ENCODE data around the gene TCF4. TPM values are rescaled to one million over a fixed set of nuclear protein-coding genes. Genes with fewer than 3 reads are reported as not detected.

Gene TCF4
- total and polyA plus RNA-seq, 2 donors (not counting 1 experiment from before 2014, with no cell fraction given) = 68.5 to 353 TPM

DNA sequence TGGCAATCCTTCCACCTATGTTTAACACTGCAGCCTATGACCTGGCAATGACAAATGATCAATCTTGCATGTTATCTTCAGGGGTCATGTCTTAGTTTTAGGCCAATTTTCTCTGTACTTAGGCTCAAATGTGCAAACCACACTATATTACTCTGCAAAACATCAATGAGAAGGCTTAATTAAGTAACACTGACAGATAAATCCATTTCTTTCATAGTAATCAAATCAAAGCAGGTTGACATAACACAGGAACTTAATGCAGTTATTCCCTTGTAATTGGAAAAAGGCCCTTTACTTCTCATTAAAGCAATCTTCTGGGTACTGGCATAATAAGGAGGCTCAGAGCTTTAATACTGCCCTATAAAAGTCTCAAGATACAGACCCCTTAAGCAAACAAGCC is 114.4 kb downstream of the TCF4 start:
- Histone ChIP-seq H3K9me3 (ENCODE audit: control extremely low read depth in 1 of 3, control insufficient read depth in 2 of 3, insufficient read depth in 1 of 3, low read length in 2 of 3) (no peaks in the 10 kb centered on the region), H3K9ac (ENCODE audit: low read length) (no peak overlapping the region), H3K27me3 (replicated peaks in 1 of 4; ENCODE audit: control extremely low read depth in 1 of 4, control insufficient read depth in 3 of 4, insufficient read depth in 4 of 4, low read length in 3 of 4) (no peaks in the 10 kb centered on the region), H3K27ac (ENCODE audit: low read length in 2 of 2) (no peak overlapping the region), H3K4me1 (ENCODE audit: control insufficient read depth in 2 of 2, insufficient read depth in 2 of 2, low read length in 2 of 2) (peaks cover 7 to 15% of the 10 kb centered on the region in 2 donors), H2AFZ (ENCODE audit: insufficient read depth, low read depth, low read length, poor library complexity, severe bottlenecking) (no peak overlapping the region), H4K20me1 (ENCODE audit: control insufficient read depth, insufficient read depth, low read length, poor library complexity, severe bottlenecking) (no peaks in the 10 kb centered on the region), H3K4me2 (replicated peaks; ENCODE audit: low read depth, low read length, poor library complexity, severe bottlenecking) (no peak overlapping the region), H3K36me3 (replicated peaks in 1 of 2; ENCODE audit: control extremely low read depth in 1 of 2, control insufficient read depth in 1 of 2, extremely low read depth in 1 of 2, insufficient read depth in 2 of 2, low read length in 1 of 2) (no peaks in the 10 kb centered on the region), H3K4me3 (ENCODE audit: control extremely low read depth in 1 of 5, extremely low read depth in 1 of 5, insufficient read depth in 1 of 5, low read depth in 2 of 5, low read length in 4 of 5) (no peak overlapping the region), H3K79me2 (ENCODE audit: control insufficient read depth, insufficient read depth, low read length) (peaks cover 16% of the 10 kb centered on the region)
- intact Hi-C loops (cut with micrococcal nuclease) = no loop called here
- no peaks in the 10 kb centered on the region for H3K9me3 Mint-ChIP-seq (ENCODE audit: insufficient read depth)
- TF ChIP-seq EZH2 (IDR thresholded peaks at IDR 0.05; ENCODE audit: borderline replicate concordance, insufficient read depth, low read depth, low read length, poor library complexity, severe bottlenecking) = no peak
- TF ChIP-seq, protein P1, sequence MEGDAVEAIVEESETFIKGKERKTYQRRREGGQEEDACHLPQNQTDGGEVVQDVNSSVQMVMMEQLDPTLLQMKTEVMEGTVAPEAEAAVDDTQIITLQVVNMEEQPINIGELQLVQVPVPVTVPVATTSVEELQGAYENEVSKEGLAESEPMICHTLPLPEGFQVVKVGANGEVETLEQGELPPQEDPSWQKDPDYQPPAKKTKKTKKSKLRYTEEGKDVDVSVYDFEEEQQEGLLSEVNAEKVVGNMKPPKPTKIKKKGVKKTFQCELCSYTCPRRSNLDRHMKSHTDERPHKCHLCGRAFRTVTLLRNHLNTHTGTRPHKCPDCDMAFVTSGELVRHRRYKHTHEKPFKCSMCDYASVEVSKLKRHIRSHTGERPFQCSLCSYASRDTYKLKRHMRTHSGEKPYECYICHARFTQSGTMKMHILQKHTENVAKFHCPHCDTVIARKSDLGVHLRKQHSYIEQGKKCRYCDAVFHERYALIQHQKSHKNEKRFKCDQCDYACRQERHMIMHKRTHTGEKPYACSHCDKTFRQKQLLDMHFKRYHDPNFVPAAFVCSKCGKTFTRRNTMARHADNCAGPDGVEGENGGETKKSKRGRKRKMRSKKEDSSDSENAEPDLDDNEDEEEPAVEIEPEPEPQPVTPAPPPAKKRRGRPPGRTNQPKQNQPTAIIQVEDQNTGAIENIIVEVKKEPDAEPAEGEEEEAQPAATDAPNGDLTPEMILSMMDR (IDR thresholded peaks at IDR 0.05) = no peak
- POLR2A ChIA-PET = no interaction called here
- DNase-seq = no peak
- H3K4me1 Mint-ChIP-seq = peaks cover 26% of the 10 kb centered on the region
- no peaks in the 10 kb centered on the region for H3K27me3 Mint-ChIP-seq
- no peak overlapping the region for H3K27ac Mint-ChIP-seq
- no peak for ATAC-seq (ENCODE audit: low read depth)
- H3K4me3 Mint-ChIP-seq = no peak overlapping the region
- CTCF ChIA-PET = no interaction called here

DNA sequence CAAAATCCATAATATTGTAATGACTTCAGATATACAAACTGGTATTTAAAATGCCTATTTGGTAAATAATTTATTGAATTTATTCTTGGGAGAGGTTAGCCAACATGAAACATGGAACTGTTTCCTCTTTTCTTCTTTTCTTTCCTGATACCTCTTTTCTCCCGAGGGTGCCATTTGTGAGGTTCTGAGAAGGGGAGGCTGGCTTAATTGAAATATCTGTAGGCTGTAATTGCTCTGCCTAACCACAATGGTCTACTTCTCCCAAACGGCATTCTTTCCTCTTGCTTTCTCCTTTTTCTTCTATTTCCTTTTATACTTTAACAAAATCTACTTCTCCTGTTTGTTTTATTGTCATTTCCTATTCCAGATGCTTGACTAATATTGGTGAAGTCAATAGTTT is 114.9 kb downstream of the TCF4 start:
- Histone ChIP-seq H3K4me1 (ENCODE audit: control insufficient read depth in 2 of 2, insufficient read depth in 2 of 2, low read length in 2 of 2) (peaks cover 5 to 10% of the 10 kb centered on the region in 2 donors), H3K4me2 (replicated peaks; ENCODE audit: low read depth, low read length, poor library complexity, severe bottlenecking) (no peak overlapping the region), H3K36me3 (replicated peaks in 1 of 2; ENCODE audit: control extremely low read depth in 1 of 2, control insufficient read depth in 1 of 2, extremely low read depth in 1 of 2, insufficient read depth in 2 of 2, low read length in 1 of 2) (no peaks in the 10 kb centered on the region), H4K20me1 (ENCODE audit: control insufficient read depth, insufficient read depth, low read length, poor library complexity, severe bottlenecking) (no peaks in the 10 kb centered on the region), H3K9me3 (ENCODE audit: control extremely low read depth in 1 of 3, control insufficient read depth in 2 of 3, insufficient read depth in 1 of 3, low read length in 2 of 3) (no peaks in the 10 kb centered on the region), H3K4me3 (ENCODE audit: control extremely low read depth in 1 of 5, extremely low read depth in 1 of 5, insufficient read depth in 1 of 5, low read depth in 2 of 5, low read length in 4 of 5) (no peak overlapping the region), H3K79me2 (ENCODE audit: control insufficient read depth, insufficient read depth, low read length) (peaks cover 13% of the 10 kb centered on the region), H3K27me3 (replicated peaks in 1 of 4; ENCODE audit: control extremely low read depth in 1 of 4, control insufficient read depth in 3 of 4, insufficient read depth in 4 of 4, low read length in 3 of 4) (no peaks in the 10 kb centered on the region), H3K27ac (ENCODE audit: low read length in 2 of 2) (no peak overlapping the region), H2AFZ (ENCODE audit: insufficient read depth, low read depth, low read length, poor library complexity, severe bottlenecking) (no peak overlapping the region), H3K9ac (ENCODE audit: low read length) (no peak overlapping the region)
- ChIA-PET CTCF (no interaction called here), POLR2A (no interaction called here)
- no CpG with 5 or more reads among the region's 2 CpGs for WGBS (ENCODE audit: insufficient coverage)
- DNase-seq (no peak), ATAC-seq (ENCODE audit: low read depth) (no peak)
- intact Hi-C loops (cut with micrococcal nuclease) = no loop called here
- H3K27me3 Mint-ChIP-seq = no peaks in the 10 kb centered on the region
- no peaks in the 10 kb centered on the region for H3K9me3 Mint-ChIP-seq (ENCODE audit: insufficient read depth)
- no peak for TF ChIP-seq EZH2 (IDR thresholded peaks at IDR 0.05; ENCODE audit: borderline replicate concordance, insufficient read depth, low read depth, low read length, poor library complexity, severe bottlenecking)
- TF ChIP-seq, protein P1 (IDR thresholded peaks at IDR 0.05) = no peak
- peaks cover 21% of the 10 kb centered on the region for H3K4me1 Mint-ChIP-seq
- H3K4me3 Mint-ChIP-seq = no peak overlapping the region
- H3K27ac Mint-ChIP-seq = no peak overlapping the region

Data from B cell (primary cell).